GM21515 (cell line): Measurements from ENCODE around the gene LRCH4.
A peak's percentile ranks its signal among the peaks of the same experiment; 100 is the strongest.
"Not testable (repeated sequence)": the region's sequence is repeated elsewhere in the genome, so short reads cannot be mapped to it uniquely, and the experiment has no call there.

Experiments used
- ATAC-seq: cut with Tn5 transposase; IDR thresholded peaks from one replicate; pipeline ENCODE4 v1.9.1; 2021; ENCODE audit not compliant: unreplicated experiment

The LRCH4 gene

DNA sequence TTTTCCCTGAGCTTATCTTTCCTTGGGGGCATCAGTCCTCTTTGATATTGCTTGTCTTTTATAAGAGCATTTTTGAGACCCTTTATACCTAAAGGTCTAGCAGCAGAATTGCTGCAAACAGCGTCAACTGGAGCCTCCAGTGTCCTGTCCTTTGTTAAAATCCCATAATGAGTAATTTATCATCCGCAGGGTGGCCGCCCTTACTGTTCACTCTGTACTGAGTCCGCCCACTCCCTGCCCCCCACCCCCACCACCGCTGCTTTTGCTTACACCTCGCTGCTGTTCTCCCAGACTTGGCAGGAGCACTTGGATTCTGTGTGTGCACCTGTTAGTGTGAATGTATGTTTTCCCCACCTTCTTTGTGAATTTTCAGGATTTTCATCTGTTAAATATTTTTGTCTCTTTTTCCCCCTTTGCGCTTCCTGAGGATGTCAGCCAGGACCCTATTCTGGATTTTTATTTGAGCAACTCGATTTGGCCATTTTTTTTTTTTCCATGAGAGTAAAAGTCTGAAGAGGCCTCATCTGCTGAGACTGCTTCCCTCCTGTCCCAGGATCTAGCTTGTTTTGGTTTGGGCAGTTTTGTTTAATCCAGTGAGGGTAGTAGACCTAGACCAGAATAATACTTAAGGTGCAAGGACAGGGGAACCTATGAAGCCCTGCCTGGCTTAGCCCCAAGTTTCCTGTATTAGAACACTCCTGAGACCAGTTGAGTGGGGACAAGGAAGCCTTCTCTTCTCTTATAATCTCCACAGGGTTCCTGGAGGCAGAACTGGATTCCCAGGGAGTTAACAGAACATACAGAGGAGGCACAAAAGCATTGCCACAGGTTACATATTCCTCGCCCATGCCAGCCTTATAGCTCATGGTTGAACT, 38.8 kb downstream of the LRCH4 start:
- ATAC-seq: no peak

- ATAC-seq: no peak
Measured at GRCh38 chr7:100546129-100546925, 39.6 kb downstream of the LRCH4 start.

- peak; percentile 36 for ATAC-seq
Measured at GRCh38 chr7:100545360-100546128, 40.4 kb downstream of the LRCH4 start.

DNA sequence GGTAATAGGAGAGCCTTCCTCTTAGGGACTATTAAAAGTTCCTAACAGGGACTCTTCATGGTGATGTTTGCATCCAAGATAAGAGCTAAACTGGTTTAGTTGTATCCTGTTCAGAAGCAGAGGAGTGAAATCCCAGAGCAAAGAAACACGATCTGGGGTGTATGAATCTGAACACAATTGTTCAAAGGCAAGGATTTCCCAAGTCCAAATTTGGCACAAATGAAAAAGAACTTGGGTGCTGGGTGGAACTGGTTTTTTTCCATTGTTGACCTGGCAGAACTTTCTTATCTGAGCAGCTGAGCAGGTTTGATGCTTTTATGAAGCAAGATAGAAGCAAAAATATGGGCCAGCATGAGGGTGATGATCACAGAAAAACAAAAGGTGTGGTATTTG, 41.0 kb downstream of the LRCH4 start:
- ATAC-seq: no peak

DNA sequence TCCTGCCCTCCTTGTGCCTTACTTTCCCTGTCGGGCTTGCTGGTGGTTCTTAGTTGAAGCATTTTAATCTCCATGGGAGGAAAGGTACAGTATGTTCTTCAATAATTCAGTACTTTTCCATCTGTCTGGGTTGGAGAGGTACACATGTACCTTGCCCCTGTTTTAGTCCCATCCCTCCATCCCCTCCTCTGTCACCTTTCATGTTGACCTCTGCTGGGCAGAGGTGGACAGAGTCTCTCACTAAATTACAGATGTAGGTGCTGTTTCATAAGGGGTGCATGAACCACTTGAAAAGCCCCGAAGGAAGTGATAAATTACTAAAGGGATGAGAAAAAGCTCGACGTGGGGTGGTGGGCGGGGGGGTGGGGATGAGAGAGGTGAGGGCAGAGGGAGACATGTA, 41.5 kb downstream of the LRCH4 start:
- ATAC-seq: no peak

GRCh38 chr7:100543586-100543985, 42.3 kb downstream of the LRCH4 start:
- no peak for ATAC-seq

DNA sequence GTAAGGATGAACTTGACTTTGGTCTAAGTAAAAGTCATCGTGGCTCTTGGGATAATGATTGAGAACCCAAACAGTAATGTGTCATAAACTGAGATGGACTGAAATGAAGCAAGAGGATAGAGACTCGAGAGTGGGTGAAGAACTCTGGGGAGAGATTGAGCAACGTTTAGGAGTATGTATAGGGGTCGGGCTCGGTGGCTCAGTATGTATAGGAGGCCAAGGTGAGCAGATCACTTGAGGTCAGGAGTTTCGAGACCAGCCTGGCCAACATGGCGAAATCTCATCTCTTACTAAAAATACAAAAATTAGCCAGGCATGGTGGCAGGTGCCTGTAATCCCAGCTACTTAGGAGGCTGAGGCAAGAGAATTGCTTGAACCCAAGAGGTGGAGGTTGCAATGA, 44.6 kb downstream of the LRCH4 start:
- not testable (repeated sequence) for ATAC-seq

DNA sequence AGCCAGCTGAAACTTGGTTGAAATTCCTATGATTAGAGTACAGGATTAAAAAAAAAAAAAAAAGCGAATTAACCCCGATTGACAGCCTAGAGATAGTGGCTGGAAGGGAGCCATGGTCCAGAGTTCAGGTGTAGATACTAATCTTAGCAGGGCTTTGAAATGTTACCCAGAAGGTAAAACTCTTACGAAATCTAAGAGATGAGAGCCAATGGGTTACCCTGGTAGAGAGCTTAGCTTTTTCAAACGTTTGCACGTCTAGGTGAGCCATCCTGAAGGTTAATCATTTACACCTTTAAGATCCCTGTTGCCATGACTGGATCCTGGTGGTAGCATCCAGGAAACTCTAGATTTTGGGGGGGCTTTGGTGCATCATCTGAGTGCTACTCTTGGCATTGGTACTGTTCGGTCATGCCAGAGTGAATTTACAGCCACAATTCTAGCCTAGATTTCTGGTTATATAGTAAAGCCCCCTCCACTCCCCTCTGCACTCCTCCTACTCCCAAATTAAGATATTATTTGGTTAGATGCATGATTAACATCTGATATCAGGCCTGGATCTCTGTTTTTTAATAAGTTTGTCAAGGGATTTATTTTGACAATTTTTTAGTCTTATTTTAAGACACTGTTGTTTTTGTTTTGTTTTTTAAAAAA, 45.7 kb downstream of the LRCH4 start:
- no peak for ATAC-seq

GRCh38 chr7:100539436-100540006, 46.4 kb downstream of the LRCH4 start:
- no peak for ATAC-seq

DNA sequence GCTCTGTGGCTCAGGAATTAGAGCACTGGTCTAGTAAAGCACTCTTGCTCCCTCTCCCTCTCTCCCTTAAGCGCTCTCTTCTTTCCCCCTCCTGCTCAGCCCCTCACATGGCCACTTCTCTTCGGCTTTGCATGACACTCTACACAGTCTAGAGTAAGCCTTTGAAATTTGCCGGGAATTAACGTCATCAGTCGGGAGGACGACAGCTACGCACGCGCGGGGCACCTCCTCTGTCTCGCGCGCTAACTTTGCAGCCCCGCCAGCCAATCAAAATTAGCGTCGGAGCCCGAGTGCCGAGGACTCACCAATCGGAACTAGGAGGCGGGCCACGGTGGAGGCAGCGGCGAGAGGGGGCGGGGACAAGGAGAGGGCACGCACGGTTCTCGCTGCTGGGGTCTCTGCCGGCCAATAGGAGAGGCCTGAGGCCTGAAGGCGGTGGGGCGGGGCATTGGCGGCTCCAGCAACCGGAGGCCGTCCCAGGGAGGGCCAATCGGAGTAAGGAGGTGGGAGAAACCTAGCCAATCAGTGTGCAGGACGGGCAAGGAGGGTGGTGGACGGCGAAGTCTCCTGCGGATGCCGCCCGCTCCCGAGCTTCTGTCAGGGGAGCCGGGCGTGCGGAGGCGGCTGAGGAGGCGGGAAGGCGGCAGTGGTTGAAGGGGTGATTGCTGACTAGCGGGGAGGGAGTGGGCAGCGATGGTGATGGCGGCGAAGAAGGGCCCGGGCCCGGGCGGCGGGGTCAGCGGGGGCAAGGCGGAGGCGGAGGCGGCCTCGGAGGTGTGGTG, 47.1 kb downstream of the LRCH4 start, which contains the start of gene AGFG2:
Gene AGFG2 (plus strand): TSS at position 550 of the 782 bp plus-strand sequence. CDS start 144 bp downstream, at position 694.
- ATAC-seq: peak; percentile 91

DNA sequence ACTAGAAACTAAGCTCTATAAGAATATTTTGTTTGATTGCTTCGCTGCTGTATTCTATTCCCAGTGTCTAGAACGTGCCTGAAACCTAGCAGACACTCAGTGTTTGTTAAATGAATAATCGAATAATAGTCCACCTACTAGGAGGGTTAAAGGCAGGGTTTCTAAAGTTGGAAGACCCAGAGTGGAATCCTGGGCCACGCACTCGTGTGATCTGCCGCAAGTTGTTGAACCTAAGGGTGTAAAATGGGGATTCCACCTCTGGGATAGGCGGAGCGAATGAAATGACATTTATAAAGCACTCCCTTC, 47.6 kb downstream of the LRCH4 start:
- ATAC-seq: peak; percentile 0

DNA sequence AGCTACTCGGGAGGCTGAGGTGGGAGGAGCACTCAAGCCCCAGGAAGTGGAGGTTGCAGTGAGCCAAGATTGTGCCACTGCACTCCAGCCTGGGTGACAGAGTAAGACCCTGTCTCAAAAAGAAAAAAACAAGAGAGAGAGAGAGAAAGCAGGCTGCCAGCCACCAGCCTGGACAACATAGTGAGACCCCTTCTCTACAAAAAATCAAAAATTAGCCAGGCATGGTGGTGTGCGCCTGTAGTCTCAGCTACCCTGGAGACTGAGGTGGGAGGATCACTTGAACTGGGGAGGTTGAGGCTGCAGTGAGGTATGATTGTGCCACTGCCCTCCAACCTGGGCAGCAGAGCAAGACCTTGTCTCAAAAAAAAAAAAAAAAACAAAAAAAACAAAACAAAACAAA, 49.2 kb downstream of the LRCH4 start:
- ATAC-seq: not testable (repeated sequence)

DNA sequence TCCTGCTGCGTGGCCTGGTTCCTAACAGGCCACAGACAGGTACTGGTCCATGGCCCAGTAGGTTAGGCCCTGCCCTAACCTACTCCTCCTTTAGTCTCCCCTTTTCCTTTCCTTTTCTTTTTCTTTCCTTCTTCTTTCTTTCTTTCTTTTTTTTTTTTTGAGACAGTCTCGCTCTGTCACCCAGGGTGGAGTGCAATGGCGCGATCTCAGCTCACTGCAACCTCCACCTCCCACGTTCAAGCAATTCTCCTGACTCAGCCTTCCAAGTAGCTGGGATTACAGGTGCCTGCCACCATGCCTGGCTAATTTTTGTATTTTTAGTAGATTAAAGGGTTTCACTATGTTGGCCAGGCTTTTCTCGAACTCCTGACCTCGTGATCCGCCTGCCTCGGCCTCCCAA, 49.9 kb downstream of the LRCH4 start:
- ATAC-seq: not testable (repeated sequence)

- no peak for ATAC-seq
Measured at GRCh38 chr7:100532165-100533022, 53.5 kb downstream of the LRCH4 start.

GRCh38 chr7:100528108-100528866, 57.6 kb downstream of the LRCH4 start:
- ATAC-seq: not testable (repeated sequence)
